ENCODE measurements around the gene TUBB. TPM values are rescaled to one million over a fixed set of nuclear protein-coding genes. Genes with fewer than 3 reads are reported as not detected.

The TUBB gene
- total and polyA plus RNA-seq, 2 of the 8 experiments (the other 6 are each of a cell fraction or from before 2014, with no cell fraction given) = 1,880 to 3,022 TPM

DNA sequence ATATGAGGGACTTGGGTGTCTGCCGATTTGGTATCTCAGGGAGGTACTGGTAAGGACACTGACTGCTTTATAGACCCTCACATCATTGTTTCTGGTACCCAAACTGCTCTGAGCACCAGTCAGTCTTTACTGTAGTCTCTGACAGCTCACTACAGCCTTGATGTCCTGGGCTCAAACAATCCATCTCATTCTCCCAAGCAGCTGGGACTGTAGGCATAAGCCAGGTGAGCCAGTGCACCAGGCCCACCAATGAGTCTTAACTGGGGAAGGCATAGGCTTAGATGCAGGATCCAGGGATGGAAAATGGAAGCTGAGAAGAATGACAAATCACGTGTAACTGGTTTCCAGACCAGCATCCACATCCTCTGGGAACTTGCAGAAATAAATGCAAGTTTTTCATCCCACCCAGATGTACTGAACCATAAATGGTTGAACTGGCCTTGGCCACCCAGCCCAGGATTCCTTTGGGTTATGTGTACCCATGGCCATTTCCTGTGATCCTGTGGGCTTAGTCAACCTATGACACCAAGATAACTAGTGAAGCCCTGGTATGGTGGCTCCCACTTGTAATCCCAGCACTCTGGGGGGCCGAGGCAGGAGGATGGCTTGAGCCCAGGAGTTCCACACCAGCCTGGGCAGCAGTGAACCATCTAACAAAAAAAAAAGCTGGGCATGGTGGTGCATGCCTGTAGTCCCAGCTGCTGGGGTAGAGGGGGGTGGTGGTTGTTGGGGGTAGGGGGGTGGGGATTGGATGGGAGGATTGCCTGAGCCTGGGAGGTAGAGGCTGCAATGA is 5.8 kb downstream of the TUBB start:
- Histone ChIP-seq H3K23ac (ENCODE audit: insufficient read length) (no peak overlapping the region), H2BK120ac (replicated peaks; ENCODE audit: low read depth, low read length) (no peak overlapping the region), H3K36me3 (ENCODE audit: control insufficient read depth in 2 of 4, insufficient read depth in 4 of 4, low read length in 3 of 4) (peaks cover 30 to 53% (median 42%) of the 10 kb centered on the region in 4 experiments), H4K20me1 (replicated peaks in 1 of 2; ENCODE audit: control insufficient read depth in 1 of 2, insufficient read depth in 2 of 2, low read length in 2 of 2) (peaks cover 16 to 22% of the 10 kb centered on the region in 2 experiments), H3K56ac (replicated peaks; ENCODE audit: insufficient read length, low read depth, low read length) (no peak overlapping the region), H3K27ac (ENCODE audit: low read depth, low read length) (no peak overlapping the region), H3K14ac (ENCODE audit: insufficient read length) (no peak overlapping the region), H2BK5ac (ENCODE audit: low read depth, low read length) (no peak overlapping the region), H4K8ac (ENCODE audit: extremely low read depth, insufficient read depth, low read length) (no peak overlapping the region; the same call in 1 of the 2 replicates), H2AFZ (ENCODE audit: low read length) (no peak overlapping the region), H3K18ac (ENCODE audit: extremely low read depth, low read length) (no peak overlapping the region), H3K4me1 (replicated peaks in 1 of 4; ENCODE audit: control insufficient read depth in 3 of 4, insufficient read depth in 4 of 4, low read length in 3 of 4) (peaks cover 0 to 4% (median 0%) of the 10 kb centered on the region in 4 experiments; a peak in 1 of 7 replicates), H3K23me2 (ENCODE audit: low read depth, low read length) (peaks cover 3% of the 10 kb centered on the region; the same call in 1 of the 2 replicates), H2BK12ac (ENCODE audit: low read depth, low read length) (no peak overlapping the region), H2AK5ac (ENCODE audit: low read depth, low read length) (no peak overlapping the region), H3K4ac (replicated peaks; ENCODE audit: insufficient read length, low read depth, low read length) (no peak overlapping the region), H4K91ac (replicated peaks; ENCODE audit: insufficient read length, low read length) (no peak overlapping the region), H2BK20ac (ENCODE audit: low read length) (no peak overlapping the region), H3K9ac (replicated peaks in 1 of 4; ENCODE audit: extremely low read depth in 1 of 4, low read depth in 3 of 4, low read length in 3 of 4) (no peak overlapping the region), H3K4me2 (ENCODE audit: insufficient read depth in 1 of 2, low read depth in 2 of 2, low read length in 2 of 2) (no peak overlapping the region), H3K79me1 (ENCODE audit: low read depth, low read length) (no peaks in the 10 kb centered on the region), H2BK15ac (ENCODE audit: low read length) (no peak overlapping the region), H3K27me3 (replicated peaks in 1 of 4; ENCODE audit: control insufficient read depth in 3 of 4, extremely low read depth in 1 of 4, insufficient read depth in 3 of 4, low read length in 3 of 4) (no peaks in the 10 kb centered on the region), H3K79me2 (ENCODE audit: control insufficient read depth in 1 of 2, insufficient read depth in 2 of 2, low read length in 2 of 2) (peaks cover 6 to 29% of the 10 kb centered on the region in 2 experiments), H4K5ac (ENCODE audit: insufficient read length, low read depth, low read length) (no peak overlapping the region), H3K9me3 (ENCODE audit: insufficient read depth in 2 of 2, low read depth in 1 of 2, low read length in 1 of 2) (no peaks in the 10 kb centered on the region), H3K4me3 (ENCODE audit: extremely low read depth in 1 of 4, insufficient read depth in 2 of 4, low read depth in 3 of 4, low read length in 4 of 4) (no peak overlapping the region)
- FAIRE-seq = no peak
- WGBS, 2 experiments (ENCODE audit: extremely low coverage in 1 of 2, insufficient coverage in 1 of 2, insufficient read length in 1 of 2, insufficient replicate concordance in 2 of 2, low coverage in 1 of 2, low lambda C conversion rate in 2 of 2, missing lambda C conversion rate in 1 of 2) = 78% methylated on average over 3 of the region's 3 CpGs; no CpG with 5 or more reads in 1 of the 2 experiments
- POLR2A ChIA-PET (ENCODE audit: partially characterized antibody) = interaction anchor here (0.7 to 35.9 kb wide), 24 partner anchors 9 to 229 kb away, joined by 3 to 732 read pairs (median 4); partner anchors contain the start of genes ATAT1, DDR1, DHX16 and FLOT1
- CTCF ChIA-PET (ENCODE audit: partially characterized antibody) = interaction anchor here (0.6 to 11.8 kb wide), 6 partner anchors 14 to 449 kb away, joined by 3 to 147 read pairs (median 3); no protein-coding TSS in a partner anchor
- DNase-seq (ENCODE audit: low read depth in 1 of 2, low spot score in 2 of 2) = peak in 1 of 2 experiments; percentile 72
- TF ChIP-seq PHF8 (conservative IDR thresholded peaks at IDR 0.05; ENCODE audit: low read depth, low read length) (no peak), SIN3A (conservative IDR thresholded peaks at IDR 0.05 in 1 of 2, IDR thresholded peaks at IDR 0.05 in 1 of 2; ENCODE audit: low read depth in 1 of 2, low read length in 2 of 2) (0 out of 4 replicates have a peak, but pooled peaks of 1 of the 2 experiments have one; percentile 74), POLR2A (IDR thresholded peaks at IDR 0.05; ENCODE audit: control extremely low read depth in 1 of 2, low read depth in 2 of 2, low read length in 2 of 2) (peak; percentile 68 to 79), NRF1 (IDR thresholded peaks at IDR 0.05; ENCODE audit: low read depth, low read length) (no peak), HDAC2 (IDR thresholded peaks at IDR 0.05; ENCODE audit: borderline replicate concordance in 1 of 2, low read depth in 2 of 2, low read length in 2 of 2) (no peak), KDM1A (IDR thresholded peaks at IDR 0.05; ENCODE audit: borderline replicate concordance, low read length) (no peak), BACH1 (IDR thresholded peaks at IDR 0.05; ENCODE audit: low read length) (no peak), HDAC6 (IDR thresholded peaks at IDR 0.05; ENCODE audit: low read depth, low read length) (no peak), CREB1 (IDR thresholded peaks at IDR 0.05) (no peak), SAP30 (IDR thresholded peaks at IDR 0.05; ENCODE audit: insufficient read depth, insufficient replicate concordance, low read length) (no peak), EGR1 (IDR thresholded peaks at IDR 0.05; ENCODE audit: borderline replicate concordance, low read depth, low read length) (no peak)
